Stomach (tissue), 9 donors: Measurements from ENCODE around the gene SOS1. TPM values are rescaled to one million over a fixed set of nuclear protein-coding genes. Genes with fewer than 3 reads are reported as not detected.

ENCODE experiments used
- DNase-seq, 2 donors: peaks; one replicate each; pipeline versions ENCODE4 v3.0.0 to v3.0.0-alpha.2; 2013 to 2019
- H3K27ac ChIP-seq, 5 donors: fragments of 200-600 bp in 4 of 5; sonication (generic) in 4 of 5; one replicate each; pipeline ENCODE4 v1.5.1; 2013 to 2019; ENCODE audit warnings: mild to moderate bottlenecking in 1 of 5, moderate library complexity in 1 of 5
- H3K27me3 ChIP-seq, 3 donors: fragments of 200-600 bp; sonication (generic); one replicate each; pipeline ENCODE4 v1.5.1; 2017 to 2019; ENCODE audit warnings: mixed run types in 1 of 3
- H3K36me3 ChIP-seq, 4 donors: fragments of 200-600 bp; sonication (generic); 1 replicate in 3 of 4; 2 replicates in 1 of 4; pipeline ENCODE4 v1.5.1; 2016 to 2019
- H3K4me1 ChIP-seq, 4 donors: fragments of 200-600 bp; sonication (generic); one replicate each; pipeline ENCODE4 v1.5.1; 2016 to 2019
- H3K4me3 ChIP-seq, 4 donors: fragments of 200-600 bp; sonication (generic) in 3 of 4; one replicate each; pipeline ENCODE4 v1.5.1; 2016 to 2019; ENCODE audit warnings: mild to moderate bottlenecking in 1 of 4
- H3K9me3 ChIP-seq, 4 donors: fragments of 200-600 bp; sonication (generic); one replicate each; pipeline ENCODE4 v1.5.1; 2016 to 2019
- CTCF ChIP-seq, 7 experiments: fragments of 450-650 bp in 4 of 7; fragments of 200-600 bp in 3 of 7; sonication (generic) in 3 of 7; IDR thresholded peaks; one replicate each; pipeline ENCODE4 v1.5.1; 2016 to 2019; ENCODE audit warnings: antibody characterized with exemption in 7 of 7, control low read depth in 2 of 7, mild to moderate bottlenecking in 1 of 7
- EP300 ChIP-seq: sonication (generic); formaldehyde crosslinking; IDR thresholded peaks from one replicate; pipeline ENCODE4 v1.6.1; 2017; ENCODE audit warnings: antibody characterized with exemption
- POLR2A ChIP-seq, 4 donors: fragments of 450-650 bp; IDR thresholded peaks; one replicate each; pipeline ENCODE4 v1.6.1; 2016; ENCODE audit warnings: antibody characterized with exemption in 4 of 4, control low read depth in 2 of 4, mild to moderate bottlenecking in 1 of 4, moderate library complexity in 1 of 4
- POLR2AphosphoS5 ChIP-seq, 3 donors: sonication (generic); formaldehyde crosslinking; IDR thresholded peaks; one replicate each; pipeline ENCODE4 v1.6.1; 2016; ENCODE audit warnings: antibody characterized with exemption in 3 of 3
- WGBS, 5 donors: extraction: QIAGEN DNeasy Blood & Tissue Kit in 3 of 5; methylation state at CpG; one replicate each; pipeline versions ENCODE4 v1.1.5 to v1.1.7; 2013 to 2018; 5-methylcytosine and 5-hydroxymethylcytosine counted together
- intact Hi-C: fragments of 100-400 bp; cut with DNase I; formaldehyde crosslinking; loops from one replicate; pipeline ENCODE4 v1.15.1; 2023; ENCODE audit warnings: low total_unique reads
- polyA plus RNA-seq, 3 donors: library from polyadenylated mRNA; stranded (reverse); fragments of 200-250 nt; gene quantifications; one replicate each; pipeline ENCODE4 v1.2.3, GENCODE V29; 2013
- total RNA-seq, 5 donors: library from RNA; depleted of rRNA; stranded (reverse); fragments of >200 nt; gene quantifications; one replicate each; pipeline versions ENCODE4 v1.1.0 to v1.2.3, GENCODE V29; 2014 to 2016
- donor health status: healthy with polysubstance abuse.
- donor health status: Bipolar disorder and iron deficiency.
- donor health status: healthy.

Gene SOS1
- total and polyA plus RNA-seq, 8 donors = 4.5 to 46.4 (median 19.2) TPM

DNA sequence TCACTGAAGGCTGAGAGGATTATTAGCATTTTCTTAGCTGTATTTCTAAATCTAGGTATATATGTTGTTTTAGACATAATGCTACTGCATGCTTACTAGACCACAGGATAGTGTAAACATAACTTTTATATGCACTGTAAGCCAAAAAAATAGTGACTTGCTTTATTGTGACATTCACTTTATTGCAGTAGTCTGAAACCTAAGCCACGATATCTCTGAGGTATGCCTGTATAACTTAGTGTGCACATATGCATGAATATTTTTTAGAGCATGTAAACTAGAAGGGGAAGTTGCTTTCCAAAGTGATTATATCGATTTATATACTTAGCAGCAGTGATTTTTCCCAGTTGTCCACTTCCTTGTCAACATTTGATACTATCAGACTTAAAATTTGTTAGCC, 81.8 kb downstream of the SOS1 start:
- Histone ChIP-seq H3K27ac (no peak overlapping the region), H3K4me3 (no peak overlapping the region), H3K9me3 (no peaks in the 10 kb centered on the region), H3K36me3 (peaks cover 0 to 10% (median 8%) of the 10 kb centered on the region in 4 donors), H3K4me1 (no peaks in the 10 kb centered on the region), H3K27me3 (no peaks in the 10 kb centered on the region)
- TF ChIP-seq CTCF (IDR thresholded peaks at IDR 0.05) = no peak
- TF ChIP-seq EP300 = no peak
- TF ChIP-seq POLR2AphosphoS5 (IDR thresholded peaks at IDR 0.05) = no peak
- TF ChIP-seq POLR2A (IDR thresholded peaks at IDR 0.05) = no peak
- 96 to 99% (median 97%) methylated on average over 2 of the region's 2 CpGs for WGBS, 5 donors
- DNase-seq = no peak
- intact Hi-C loops = no loop called here

- no peaks in the 10 kb centered on the region for H3K27me3 ChIP-seq
- intact Hi-C loops = no loop called here
Measured at GRCh38 chr2:39033980-39034379, 86.9 kb downstream of the SOS1 start.

DNA sequence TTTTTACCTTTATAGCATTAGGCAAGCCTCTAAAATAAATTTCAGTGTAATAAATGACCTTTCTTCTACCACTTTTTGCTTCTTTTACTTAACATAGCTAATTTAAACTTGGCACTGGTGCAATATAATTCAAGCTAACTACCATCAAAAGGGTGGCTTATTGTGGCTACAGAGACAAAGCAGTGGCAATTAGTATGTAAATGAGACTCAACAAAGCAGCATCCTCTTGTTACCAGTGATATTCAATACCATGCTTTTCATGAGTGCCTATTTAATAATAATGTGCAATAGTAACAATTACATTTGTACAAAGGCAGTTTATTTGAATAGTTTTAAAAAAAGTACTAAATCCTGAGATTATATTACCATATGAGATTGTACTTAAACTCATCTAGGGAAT, 93.4 kb downstream of the SOS1 start:
- intact Hi-C loops = no loop called here
- Histone ChIP-seq H3K36me3 (peaks cover 11 to 56% (median 46%) of the 10 kb centered on the region in 4 donors), H3K4me3 (no peak overlapping the region), H3K27me3 (no peaks in the 10 kb centered on the region), H3K9me3 (no peaks in the 10 kb centered on the region), H3K27ac (no peak overlapping the region), H3K4me1 (no peaks in the 10 kb centered on the region)
- TF ChIP-seq POLR2A (IDR thresholded peaks at IDR 0.05) (no peak), EP300 (no peak), POLR2AphosphoS5 (IDR thresholded peaks at IDR 0.05) (no peak), CTCF (IDR thresholded peaks at IDR 0.05) (no peak)
- no peak for DNase-seq

More at GRCh38 chr2:39033980-39034379, 86.9 kb downstream of the SOS1 start:
- H3K4me1 ChIP-seq = no peaks in the 10 kb centered on the region
- H3K36me3 ChIP-seq = peaks cover 10 to 53% (median 47%) of the 10 kb centered on the region in 4 donors
- TF ChIP-seq POLR2A (IDR thresholded peaks at IDR 0.05) = no peak
- TF ChIP-seq CTCF (IDR thresholded peaks at IDR 0.05) = no peak
- TF ChIP-seq EP300 = no peak
- no peak for TF ChIP-seq POLR2AphosphoS5 (IDR thresholded peaks at IDR 0.05)
- DNase-seq = no peak
- H3K9me3 ChIP-seq = no peaks in the 10 kb centered on the region
- H3K4me3 ChIP-seq = no peak overlapping the region
- no peak overlapping the region for H3K27ac ChIP-seq

DNA sequence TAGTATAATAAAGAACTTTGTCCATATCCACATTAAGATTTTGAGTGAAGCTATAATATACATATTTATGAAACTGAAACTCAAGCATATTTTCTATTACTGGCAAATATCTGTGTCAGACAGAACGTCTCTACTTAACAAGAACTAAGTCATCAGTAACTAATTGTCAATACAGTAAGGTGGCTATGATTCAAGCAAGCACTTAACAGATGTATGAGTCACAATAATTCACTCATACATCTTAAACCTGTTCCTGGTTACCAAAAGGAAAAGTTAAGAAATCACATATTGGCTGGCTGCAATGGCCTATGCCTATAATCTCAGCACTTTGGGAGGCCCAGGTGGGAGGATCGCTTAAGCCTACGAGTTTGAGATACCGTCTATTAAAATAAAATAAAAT, 96.0 kb downstream of the SOS1 start:
- H3K4me3 ChIP-seq = no peak overlapping the region
- TF ChIP-seq POLR2AphosphoS5 (IDR thresholded peaks at IDR 0.05) (no peak), EP300 (no peak), POLR2A (IDR thresholded peaks at IDR 0.05) (no peak), CTCF (IDR thresholded peaks at IDR 0.05) (no peak)
- WGBS, 5 donors = 71 to 84% (median 83%) methylated on average over 4 of the region's 4 CpGs

More for the DNA sequence above, 96.0 kb downstream of the SOS1 start:
- H3K36me3 ChIP-seq = peaks cover 6 to 48% (median 26%) of the 10 kb centered on the region in 4 donors
- DNase-seq = no peak
- no peaks in the 10 kb centered on the region for H3K4me1 ChIP-seq
- H3K27me3 ChIP-seq = no peaks in the 10 kb centered on the region
- H3K27ac ChIP-seq = peak overlapping the region in 1 of 5 donors; percentile 18
- no peaks in the 10 kb centered on the region for H3K9me3 ChIP-seq
- intact Hi-C loops = no loop called here
